ENCODE measurements around the gene NUMB. TPM values are rescaled to one million over a fixed set of nuclear protein-coding genes. Genes with fewer than 3 reads are reported as not detected.
"Not testable (repeated sequence)": the region's sequence is repeated elsewhere in the genome, so short reads cannot be mapped to it uniquely, and the experiment has no call there.

Gene NUMB
- total and polyA plus RNA-seq, 2 of the 4 experiments (the other 2 are of a cell fraction): 45.9 to 114 TPM

GRCh38 chr14:73423092-73423491, 35.3 kb downstream of the NUMB start:
- H3K4ac ChIP-seq (ENCODE audit: low read depth, low read length); H2BK120ac ChIP-seq (ENCODE audit: low read depth, low read length); in situ Hi-C loops (cut with MboI; ENCODE audit: low sequenced_read_pairs); dilution Hi-C loops (cut with HindIII; ENCODE audit: low sequenced_read_pairs, unreplicated experiment); ATAC-seq (ENCODE audit: low read depth); POLR2A ChIA-PET (ENCODE audit: unreplicated experiment); CTCF ChIA-PET; H3K27me3 ChIP-seq (ENCODE audit: control insufficient read depth, insufficient read depth, low read length); H2AK9ac ChIP-seq (replicated peaks; ENCODE audit: low read depth, low read length, poor library complexity); H4K5ac ChIP-seq (ENCODE audit: low read depth, low read length); H2BK15ac ChIP-seq (ENCODE audit: low read depth, low read length); H3K9ac ChIP-seq (ENCODE audit: low read depth, low read length); H3K4me2 ChIP-seq (ENCODE audit: low read depth, low read length); H2BK5ac ChIP-seq (ENCODE audit: low read depth, low read length, poor library complexity, severe bottlenecking); H3K36me3 ChIP-seq (ENCODE audit: control insufficient read depth, insufficient read depth, low read length); H3K4me1 ChIP-seq (ENCODE audit: control insufficient read depth, insufficient read depth, low read length); H3K27ac ChIP-seq (ENCODE audit: insufficient read depth, low read length); H2AK5ac ChIP-seq (ENCODE audit: low read depth, low read length); H4K91ac ChIP-seq (ENCODE audit: insufficient read depth, low read depth, low read length); H3K56ac ChIP-seq (ENCODE audit: extremely low read depth, insufficient read depth, low read length); H3K9me3 ChIP-seq (ENCODE audit: control insufficient read depth, insufficient read depth, low read length); H3K4me3 ChIP-seq (ENCODE audit: insufficient read depth, low read depth, low read length); H3K18ac ChIP-seq (ENCODE audit: low read depth, low read length); H3K23ac ChIP-seq (ENCODE audit: low read depth, low read length); H2AFZ ChIP-seq (replicated peaks; ENCODE audit: low read length, poor library complexity); BruUV-seq (replicated peaks); H4K8ac ChIP-seq (ENCODE audit: low read depth in 2 of 2, low read length in 2 of 2); H3K14ac ChIP-seq (replicated peaks; ENCODE audit: low read depth, low read length); intact Hi-C loops (cut with micrococcal nuclease); H2BK20ac ChIP-seq (ENCODE audit: low read depth, low read length); DNase-seq: not testable (repeated sequence)
- H3K79me1 ChIP-seq (ENCODE audit: low read depth in 1 of 2, low read length in 2 of 2): peaks cover 16 to 56% of the 10 kb centered on the region in 2 experiments
- 100% methylated on average over 3 of the region's 6 CpGs; no CpG with 5 or more reads in 1 of the 2 experiments for WGBS, 2 experiments (ENCODE audit: extremely low coverage in 2 of 2, insufficient read length in 1 of 2)
- peaks cover 57% of the 10 kb centered on the region for H4K20me1 ChIP-seq (ENCODE audit: insufficient read depth, low read length)
- H3K9me1 ChIP-seq (ENCODE audit: insufficient read depth, low read length): peaks cover 11% of the 10 kb centered on the region

Measured in IMR-90 (cell line).